CD4-positive, alpha-beta T cell (primary cell): ENCODE measurements around the gene CSF1R. TPM values are rescaled to one million over a fixed set of nuclear protein-coding genes. Genes with fewer than 3 reads are reported as not detected.

Experiments used
- ATAC-seq: fragments of 200-7000 bp; cut with Tn5 transposase; one replicate; pipeline ENCODE4 v1.10.0; 2022; ENCODE audit warnings: mild to moderate bottlenecking; ENCODE audit not compliant: poor library complexity
- CTCF ChIA-PET: fragments of 350-600 bp; sonication (Branson Sonifier 250); formaldehyde crosslinking; loops from one replicate; lab custom pipeline; 2021; ENCODE audit warnings: antibody characterized with exemption, inconsistent platforms; lab: Charles Lee
- POLR2A ChIA-PET: fragments of 350-600 bp; sonication (Branson Sonifier 250); formaldehyde crosslinking; loops from one replicate; lab custom pipeline; 2021; ENCODE audit warnings: antibody characterized with exemption, inconsistent platforms; lab: Charles Lee
- DNase-seq, 14 experiments: peaks; one replicate each; pipeline ENCODE4 v3.0.0-alpha.2; 2013 to 2020; ENCODE audit warnings: mixed read lengths in 2 of 14
- H3K27ac ChIP-seq, 2 donors: one replicate each; pipeline versions ENCODE4 v1.5.1 to v1.7.0; 2013; ENCODE audit warnings: low read length in 2 of 2, low read depth in 1 of 2, mild to moderate bottlenecking in 1 of 2
- H3K27me3 ChIP-seq, 2 experiments: 1 replicate in 1 of 2; 2 replicates in 1 of 2; pipeline versions ENCODE4 v1.6.1 to v1.7.0; 2013; ENCODE audit warnings: low read length in 2 of 2, control low read depth in 1 of 2, mild to moderate bottlenecking in 1 of 2, moderate library complexity in 1 of 2; ENCODE audit not compliant: insufficient read depth in 2 of 2, control insufficient read depth in 1 of 2
- H3K36me3 ChIP-seq: one replicate; pipeline ENCODE4 v1.6.1; 2013; ENCODE audit warnings: low read length, control low read depth; ENCODE audit not compliant: insufficient read depth
- H3K4me1 ChIP-seq: one replicate; pipeline ENCODE4 v1.6.1; 2013; ENCODE audit warnings: low read length, control low read depth; ENCODE audit not compliant: insufficient read depth
- H3K4me3 ChIP-seq: one replicate; pipeline ENCODE4 v1.5.1; 2013; ENCODE audit warnings: mild to moderate bottlenecking, low read length, moderate library complexity
- H3K9me3 ChIP-seq, 2 experiments: 1 replicate in 1 of 2; 2 replicates in 1 of 2; pipeline versions ENCODE4 v1.6.1 to v1.7.0; 2013; ENCODE audit warnings: low read length in 2 of 2, mild to moderate bottlenecking in 2 of 2, control low read depth in 1 of 2, moderate library complexity in 1 of 2; ENCODE audit not compliant: control insufficient read depth in 1 of 2, insufficient read depth in 1 of 2
- H3K27ac Mint-ChIP-seq: one replicate; pipeline ENCODE4 v1.8.0; 2020; ENCODE audit warnings: mixed read lengths
- H3K27me3 Mint-ChIP-seq: one replicate; pipeline ENCODE4 v1.8.0; 2021; ENCODE audit warnings: mixed read lengths
- H3K36me3 Mint-ChIP-seq: one replicate; pipeline ENCODE4 v1.8.0; 2021; ENCODE audit warnings: low read depth, mixed read lengths
- H3K4me1 Mint-ChIP-seq: one replicate; pipeline ENCODE4 v1.8.0; 2021; ENCODE audit warnings: low read depth, mixed read lengths
- H3K4me3 Mint-ChIP-seq: one replicate; pipeline ENCODE4 v1.8.0; 2020; ENCODE audit warnings: mild to moderate bottlenecking, mixed read lengths
- H3K9me3 Mint-ChIP-seq: one replicate; pipeline ENCODE4 v1.8.0; 2020; ENCODE audit warnings: mixed read lengths
- intact Hi-C, 2 experiments: fragments of 100-400 bp; cut with DNase I in 1 of 2; cut with micrococcal nuclease in 1 of 2; formaldehyde crosslinking; loops; one replicate each; pipeline versions ENCODE4 v1.15.1 to v1.9.0; 2023 to 2025; cut with DNase I, micrococcal nuclease
- total RNA-seq, 174 experiments: library from RNA in 2 of 174; stranded (reverse) in 2 of 174; gene quantifications; one replicate each; pipeline ENCODE4 v1.2.3 and lab custom pipeline; 2021 to 2026
- TF ChIP-seq, protein P1 (sequence below): fragments of 200-600 bp; IDR thresholded peaks from one replicate; pipeline ENCODE4 v1.8.0; 2022; ENCODE audit warnings: antibody characterized with exemption, mild to moderate bottlenecking

CSF1R gene
- total RNA-seq, 2 experiments from 2014 or later = 0.45 to 0.52 TPM

GRCh38 chr5:150129454-150129812 is 43.1 kb upstream of the CSF1R start:
- Histone ChIP-seq H3K4me3 (no peak overlapping the region), H3K36me3 (no peaks in the 10 kb centered on the region), H3K4me1 (peaks cover 4% of the 10 kb centered on the region), H3K27ac (no peak overlapping the region), H3K27me3 (no peaks in the 10 kb centered on the region), H3K9me3 (no peaks in the 10 kb centered on the region)
- Mint-ChIP-seq H3K4me1 (no peaks in the 10 kb centered on the region), H3K36me3 (no peaks in the 10 kb centered on the region), H3K4me3 (no peak overlapping the region), H3K27me3 (no peaks in the 10 kb centered on the region), H3K27ac (no peak overlapping the region), H3K9me3 (no peaks in the 10 kb centered on the region)
- ChIA-PET POLR2A (no interaction called here), CTCF (no interaction called here)
- intact Hi-C loops = no loop called here
- no peak for ATAC-seq
- DNase-seq = no peak
- TF ChIP-seq, protein P1, sequence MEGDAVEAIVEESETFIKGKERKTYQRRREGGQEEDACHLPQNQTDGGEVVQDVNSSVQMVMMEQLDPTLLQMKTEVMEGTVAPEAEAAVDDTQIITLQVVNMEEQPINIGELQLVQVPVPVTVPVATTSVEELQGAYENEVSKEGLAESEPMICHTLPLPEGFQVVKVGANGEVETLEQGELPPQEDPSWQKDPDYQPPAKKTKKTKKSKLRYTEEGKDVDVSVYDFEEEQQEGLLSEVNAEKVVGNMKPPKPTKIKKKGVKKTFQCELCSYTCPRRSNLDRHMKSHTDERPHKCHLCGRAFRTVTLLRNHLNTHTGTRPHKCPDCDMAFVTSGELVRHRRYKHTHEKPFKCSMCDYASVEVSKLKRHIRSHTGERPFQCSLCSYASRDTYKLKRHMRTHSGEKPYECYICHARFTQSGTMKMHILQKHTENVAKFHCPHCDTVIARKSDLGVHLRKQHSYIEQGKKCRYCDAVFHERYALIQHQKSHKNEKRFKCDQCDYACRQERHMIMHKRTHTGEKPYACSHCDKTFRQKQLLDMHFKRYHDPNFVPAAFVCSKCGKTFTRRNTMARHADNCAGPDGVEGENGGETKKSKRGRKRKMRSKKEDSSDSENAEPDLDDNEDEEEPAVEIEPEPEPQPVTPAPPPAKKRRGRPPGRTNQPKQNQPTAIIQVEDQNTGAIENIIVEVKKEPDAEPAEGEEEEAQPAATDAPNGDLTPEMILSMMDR = no peak

GRCh38 chr5:150126921-150127265 is 40.5 kb upstream of the CSF1R start:
- intact Hi-C loops = no loop called here
- ChIA-PET CTCF (no interaction called here), POLR2A (no interaction called here)
- Histone ChIP-seq H3K9me3 (no peaks in the 10 kb centered on the region), H3K27me3 (no peaks in the 10 kb centered on the region), H3K4me3 (no peak overlapping the region), H3K4me1 (peaks cover 4% of the 10 kb centered on the region), H3K27ac (no peak overlapping the region), H3K36me3 (no peaks in the 10 kb centered on the region)
- Mint-ChIP-seq H3K36me3 (no peaks in the 10 kb centered on the region), H3K4me3 (no peak overlapping the region), H3K9me3 (no peaks in the 10 kb centered on the region), H3K27ac (no peak overlapping the region), H3K4me1 (no peaks in the 10 kb centered on the region), H3K27me3 (no peaks in the 10 kb centered on the region)
- no peak for ATAC-seq
- TF ChIP-seq, protein P1 = no peak
- no peak for DNase-seq

- POLR2A ChIA-PET = no interaction called here
- ATAC-seq (no peak), DNase-seq (no peak)
- no peaks in the 10 kb centered on the region for H3K27me3 Mint-ChIP-seq
- no peaks in the 10 kb centered on the region for H3K4me1 Mint-ChIP-seq
- H3K9me3 Mint-ChIP-seq = no peaks in the 10 kb centered on the region
- no peak overlapping the region for H3K27ac ChIP-seq
- CTCF ChIA-PET = no interaction called here
- no peaks in the 10 kb centered on the region for H3K36me3 ChIP-seq
- no peaks in the 10 kb centered on the region for H3K9me3 ChIP-seq
- no peak overlapping the region for H3K4me3 ChIP-seq
- TF ChIP-seq, protein P1 = no peak
- H3K4me3 Mint-ChIP-seq = no peak overlapping the region
- no peaks in the 10 kb centered on the region for H3K27me3 ChIP-seq
- peaks cover 4% of the 10 kb centered on the region for H3K4me1 ChIP-seq
- no peaks in the 10 kb centered on the region for H3K36me3 Mint-ChIP-seq
- H3K27ac Mint-ChIP-seq = no peak overlapping the region
- intact Hi-C loops = no loop called here
Observed at GRCh38 chr5:150126199-150126920, 40.0 kb upstream of the CSF1R start.
